K562 (cell line): ENCODE results near the gene IQUB. TPM values are rescaled to one million over a fixed set of nuclear protein-coding genes. Genes with fewer than 3 reads are reported as not detected.

ENCODE experiments used
- CHD1 ChIP-seq: fragments of 200-600 bp; sonication (generic); IDR thresholded peaks from one replicate; pipeline ENCODE4 v1.6.1; 2012; ENCODE audit warnings: mild to moderate bottlenecking, moderate library complexity, low read length, inconsistent platforms
- COPS2 ChIP-seq: fragments of 450-650 bp; conservative IDR thresholded peaks from 2 replicates; pipeline ENCODE4 v1.6.1; 2016; ENCODE audit warnings: mild to moderate bottlenecking, moderate library complexity
- E2F3 ChIP-seq: fragments of 250-450 bp; sonication (Bioruptor Pico); IDR thresholded peaks from 2 replicates; pipeline ENCODE4 v1.4.0; 2020; ENCODE audit warnings: mild to moderate bottlenecking
- FOXK1 ChIP-seq: sonication (generic); formaldehyde crosslinking; IDR thresholded peaks from 2 replicates; pipeline ENCODE4 v1.8.0; 2022; ENCODE audit warnings: missing genetic modification reagents, mild to moderate bottlenecking, borderline replicate concordance
- ILK ChIP-seq: fragments of 450-650 bp; IDR thresholded peaks from 2 replicates; pipeline ENCODE4 v1.6.1; 2016; ENCODE audit warnings: missing genetic modification characterization, low read depth, mild to moderate bottlenecking, missing compliant biosample characterization, moderate library complexity, borderline replicate concordance
- MED1 ChIP-seq: sonication (generic); formaldehyde crosslinking; IDR thresholded peaks from 2 replicates; pipeline ENCODE4 v1.8.1; 2023; ENCODE audit warnings: missing genetic modification reagents, borderline replicate concordance
- MTF1 ChIP-seq: fragments of 250-450 bp; sonication (Bioruptor Pico); IDR thresholded peaks from 2 replicates; pipeline ENCODE4 v1.9.0; 2021; ENCODE audit warnings: moderate library complexity, mild to moderate bottlenecking, inconsistent platforms, borderline replicate concordance
- NFATC3 ChIP-seq: fragments of 450-650 bp; IDR thresholded peaks from 2 replicates; pipeline ENCODE4 v1.6.1; 2017; ENCODE audit warnings: mild to moderate bottlenecking
- PHB ChIP-seq: fragments of 250-450 bp; sonication (Bioruptor Pico); IDR thresholded peaks from 2 replicates; pipeline ENCODE4 v1.5.0; 2021
- SAFB ChIP-seq: fragments of 200-400 bp; formaldehyde crosslinking; IDR thresholded peaks from 2 replicates; pipeline ENCODE4 v1.6.1; 2017; ENCODE audit warnings: low read depth, low read length, borderline replicate concordance
- ZNF561 ChIP-seq: fragments of 450-650 bp; formaldehyde crosslinking; conservative IDR thresholded peaks from 2 replicates; pipeline ENCODE4 v1.4.0; 2020; ENCODE audit warnings: mild to moderate bottlenecking, moderate library complexity
- ZNF589 ChIP-seq: fragments of 200-800 bp; sonication (Bioruptor generic); IDR thresholded peaks from 2 replicates; pipeline ENCODE4 v1.6.1; 2016; ENCODE audit warnings: low read depth, missing genetic modification characterization, missing compliant biosample characterization
- polyA plus RNA-seq, 8 experiments: library from polyadenylated mRNA; depleted of rRNA in 4 of 8; stranded (reverse) in 5 of 8; unstranded in 3 of 8; fragments of >200 nt; fragmentation: Nextera tagmentation in 2 of 8; fragmentation: Illumina TruSeq in 1 of 8; extraction: Ambion mirVana in 2 of 8; extraction: Trizol in 1 of 8; gene quantifications; 2 replicates each; pipeline versions ENCODE4 v1.2.1 to v1.2.3, GENCODE V29; 2011 to 2014; ENCODE audit warnings: inconsistent platforms in 1 of 8, missing spikeins in 1 of 8
- total RNA-seq, 7 experiments: library from RNA; depleted of rRNA in 6 of 7; stranded (reverse); fragments of >200 nt in 6 of 7; fragmentation: Illumina TruSeq in 2 of 7; extraction: Trizol in 2 of 7; gene quantifications; 2 replicates each; pipeline versions ENCODE4 v1.2.1 to v1.2.3, GENCODE V29; 2011 to 2021; ENCODE audit warnings: low replicate concordance in 1 of 7
- TF ChIP-seq, protein P1 (sequence below): sonication (generic); formaldehyde crosslinking; IDR thresholded peaks from 2 replicates; pipeline ENCODE4 v1.8.0; 2023; ENCODE audit warnings: mild to moderate bottlenecking, missing genetic modification reagents
- TF ChIP-seq, protein P2 (sequence below): fragments of 250-450 bp; sonication (Bioruptor Pico); IDR thresholded peaks from 2 replicates; pipeline ENCODE4 v1.4.0; 2020
- TF ChIP-seq, protein P3 (sequence below): fragments of 450-650 bp; formaldehyde crosslinking; IDR thresholded peaks from 2 replicates; pipeline ENCODE4 v1.4.0; 2020; ENCODE audit warnings: mild to moderate bottlenecking, moderate library complexity

Gene IQUB
- total and polyA plus RNA-seq, 9 of the 15 experiments (the other 6 are each of a cell fraction or from before 2014, with no cell fraction given), result 0.62 to 2.6 (median 1.4) TPM

DNA sequence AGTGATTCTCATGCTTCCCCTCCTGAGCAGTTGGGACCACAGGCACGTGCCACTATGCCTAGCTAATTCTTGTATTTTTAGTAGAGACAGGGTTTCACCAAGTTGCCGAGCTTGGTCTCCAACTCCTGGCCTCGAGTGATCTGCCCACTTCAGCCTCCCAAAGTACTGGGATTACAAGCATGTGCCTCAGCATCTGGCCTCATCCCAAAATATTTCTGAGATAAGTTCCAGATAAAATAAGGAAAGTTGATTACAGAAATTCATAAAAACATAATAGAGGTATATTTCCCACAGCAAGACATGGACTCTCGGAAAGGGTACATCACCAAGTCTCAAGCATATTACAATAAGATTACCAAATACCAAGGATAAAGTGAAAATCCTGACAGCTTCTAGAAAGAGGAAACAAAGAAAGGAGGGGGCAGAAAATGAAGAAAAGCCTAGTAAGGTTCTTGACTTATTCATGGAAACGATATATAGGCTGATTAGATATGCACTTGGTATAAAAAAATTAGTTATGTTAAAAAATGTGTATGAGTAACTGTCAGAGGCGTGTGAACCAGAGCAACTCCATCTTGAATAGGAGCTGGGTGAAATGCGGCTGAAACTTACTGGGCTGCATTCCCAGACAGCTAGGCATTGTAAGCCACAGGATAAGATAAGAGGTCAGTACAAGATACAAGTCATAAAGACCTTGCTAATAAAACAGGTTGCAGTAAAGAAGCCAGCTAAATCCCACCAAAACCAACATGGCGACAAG is 35.0 kb downstream of the IQUB start (continued):
- TF ChIP-seq, protein P1, sequence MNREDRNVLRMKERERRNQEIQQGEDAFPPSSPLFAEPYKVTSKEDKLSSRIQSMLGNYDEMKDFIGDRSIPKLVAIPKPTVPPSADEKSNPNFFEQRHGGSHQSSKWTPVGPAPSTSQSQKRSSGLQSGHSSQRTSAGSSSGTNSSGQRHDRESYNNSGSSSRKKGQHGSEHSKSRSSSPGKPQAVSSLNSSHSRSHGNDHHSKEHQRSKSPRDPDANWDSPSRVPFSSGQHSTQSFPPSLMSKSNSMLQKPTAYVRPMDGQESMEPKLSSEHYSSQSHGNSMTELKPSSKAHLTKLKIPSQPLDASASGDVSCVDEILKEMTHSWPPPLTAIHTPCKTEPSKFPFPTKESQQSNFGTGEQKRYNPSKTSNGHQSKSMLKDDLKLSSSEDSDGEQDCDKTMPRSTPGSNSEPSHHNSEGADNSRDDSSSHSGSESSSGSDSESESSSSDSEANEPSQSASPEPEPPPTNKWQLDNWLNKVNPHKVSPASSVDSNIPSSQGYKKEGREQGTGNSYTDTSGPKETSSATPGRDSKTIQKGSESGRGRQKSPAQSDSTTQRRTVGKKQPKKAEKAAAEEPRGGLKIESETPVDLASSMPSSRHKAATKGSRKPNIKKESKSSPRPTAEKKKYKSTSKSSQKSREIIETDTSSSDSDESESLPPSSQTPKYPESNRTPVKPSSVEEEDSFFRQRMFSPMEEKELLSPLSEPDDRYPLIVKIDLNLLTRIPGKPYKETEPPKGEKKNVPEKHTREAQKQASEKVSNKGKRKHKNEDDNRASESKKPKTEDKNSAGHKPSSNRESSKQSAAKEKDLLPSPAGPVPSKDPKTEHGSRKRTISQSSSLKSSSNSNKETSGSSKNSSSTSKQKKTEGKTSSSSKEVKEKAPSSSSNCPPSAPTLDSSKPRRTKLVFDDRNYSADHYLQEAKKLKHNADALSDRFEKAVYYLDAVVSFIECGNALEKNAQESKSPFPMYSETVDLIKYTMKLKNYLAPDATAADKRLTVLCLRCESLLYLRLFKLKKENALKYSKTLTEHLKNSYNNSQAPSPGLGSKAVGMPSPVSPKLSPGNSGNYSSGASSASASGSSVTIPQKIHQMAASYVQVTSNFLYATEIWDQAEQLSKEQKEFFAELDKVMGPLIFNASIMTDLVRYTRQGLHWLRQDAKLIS, result no peak
- no peak for TF ChIP-seq NFATC3
- TF ChIP-seq CHD1, result no peak
- TF ChIP-seq, protein P2, sequence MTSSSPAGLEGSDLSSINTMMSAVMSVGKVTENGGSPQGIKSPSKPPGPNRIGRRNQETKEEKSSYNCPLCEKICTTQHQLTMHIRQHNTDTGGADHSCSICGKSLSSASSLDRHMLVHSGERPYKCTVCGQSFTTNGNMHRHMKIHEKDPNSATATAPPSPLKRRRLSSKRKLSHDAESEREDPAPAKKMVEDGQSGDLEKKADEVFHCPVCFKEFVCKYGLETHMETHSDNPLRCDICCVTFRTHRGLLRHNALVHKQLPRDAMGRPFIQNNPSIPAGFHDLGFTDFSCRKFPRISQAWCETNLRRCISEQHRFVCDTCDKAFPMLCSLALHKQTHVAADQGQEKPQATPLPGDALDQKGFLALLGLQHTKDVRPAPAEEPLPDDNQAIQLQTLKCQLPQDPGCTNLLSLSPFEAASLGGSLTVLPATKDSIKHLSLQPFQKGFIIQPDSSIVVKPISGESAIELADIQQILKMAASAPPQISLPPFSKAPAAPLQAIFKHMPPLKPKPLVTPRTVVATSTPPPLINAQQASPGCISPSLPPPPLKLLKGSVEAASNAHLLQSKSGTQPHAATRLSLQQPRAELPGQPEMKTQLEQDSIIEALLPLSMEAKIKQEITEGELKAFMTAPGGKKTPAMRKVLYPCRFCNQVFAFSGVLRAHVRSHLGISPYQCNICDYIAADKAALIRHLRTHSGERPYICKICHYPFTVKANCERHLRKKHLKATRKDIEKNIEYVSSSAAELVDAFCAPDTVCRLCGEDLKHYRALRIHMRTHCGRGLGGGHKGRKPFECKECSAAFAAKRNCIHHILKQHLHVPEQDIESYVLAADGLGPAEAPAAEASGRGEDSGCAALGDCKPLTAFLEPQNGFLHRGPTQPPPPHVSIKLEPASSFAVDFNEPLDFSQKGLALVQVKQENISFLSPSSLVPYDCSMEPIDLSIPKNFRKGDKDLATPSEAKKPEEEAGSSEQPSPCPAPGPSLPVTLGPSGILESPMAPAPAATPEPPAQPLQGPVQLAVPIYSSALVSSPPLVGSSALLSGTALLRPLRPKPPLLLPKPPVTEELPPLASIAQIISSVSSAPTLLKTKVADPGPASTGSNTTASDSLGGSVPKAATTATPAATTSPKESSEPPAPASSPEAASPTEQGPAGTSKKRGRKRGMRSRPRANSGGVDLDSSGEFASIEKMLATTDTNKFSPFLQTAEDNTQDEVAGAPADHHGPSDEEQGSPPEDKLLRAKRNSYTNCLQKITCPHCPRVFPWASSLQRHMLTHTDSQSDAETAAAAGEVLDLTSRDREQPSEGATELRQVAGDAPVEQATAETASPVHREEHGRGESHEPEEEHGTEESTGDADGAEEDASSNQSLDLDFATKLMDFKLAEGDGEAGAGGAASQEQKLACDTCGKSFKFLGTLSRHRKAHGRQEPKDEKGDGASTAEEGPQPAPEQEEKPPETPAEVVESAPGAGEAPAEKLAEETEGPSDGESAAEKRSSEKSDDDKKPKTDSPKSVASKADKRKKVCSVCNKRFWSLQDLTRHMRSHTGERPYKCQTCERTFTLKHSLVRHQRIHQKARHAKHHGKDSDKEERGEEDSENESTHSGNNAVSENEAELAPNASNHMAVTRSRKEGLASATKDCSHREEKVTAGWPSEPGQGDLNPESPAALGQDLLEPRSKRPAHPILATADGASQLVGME (CRISPR knock-in tag), result peak; percentile 98
- TF ChIP-seq SAFB, result no peak
- TF ChIP-seq, protein P3, sequence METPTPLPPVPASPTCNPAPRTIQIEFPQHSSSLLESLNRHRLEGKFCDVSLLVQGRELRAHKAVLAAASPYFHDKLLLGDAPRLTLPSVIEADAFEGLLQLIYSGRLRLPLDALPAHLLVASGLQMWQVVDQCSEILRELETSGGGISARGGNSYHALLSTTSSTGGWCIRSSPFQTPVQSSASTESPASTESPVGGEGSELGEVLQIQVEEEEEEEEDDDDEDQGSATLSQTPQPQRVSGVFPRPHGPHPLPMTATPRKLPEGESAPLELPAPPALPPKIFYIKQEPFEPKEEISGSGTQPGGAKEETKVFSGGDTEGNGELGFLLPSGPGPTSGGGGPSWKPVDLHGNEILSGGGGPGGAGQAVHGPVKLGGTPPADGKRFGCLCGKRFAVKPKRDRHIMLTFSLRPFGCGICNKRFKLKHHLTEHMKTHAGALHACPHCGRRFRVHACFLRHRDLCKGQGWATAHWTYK (CRISPR knock-in tag), result peak; percentile 97
- TF ChIP-seq ZNF589 (CRISPR knock-in tag), result peak; percentile 98
- peak; percentile 98 for TF ChIP-seq E2F3
- TF ChIP-seq ILK (tag), result peak; percentile 95
- no peak for TF ChIP-seq COPS2
- TF ChIP-seq ZNF561 (CRISPR knock-in tag), result peak; percentile 82
- TF ChIP-seq MTF1 (CRISPR knock-in tag), result peak; percentile 89; the same call in 1 of the 2 replicates
- TF ChIP-seq MED1 (CRISPR knock-in tag), result no peak
- TF ChIP-seq PHB, result no peak
- no peak for TF ChIP-seq FOXK1 (CRISPR knock-in tag)
